WERI-Rb-1 (cell line): ENCODE measurements around the gene ATG10.

ENCODE experiments used
- DNase-seq: peaks from one replicate; pipeline ENCODE4 v3.0.0-alpha.2; 2020
- H3K27ac ChIP-seq: fragments of 250-450 bp; sonication (Bioruptor Pico); 2 replicates; pipeline ENCODE4 v1.5.1; 2020; ENCODE audit warnings: mild to moderate bottlenecking, moderate library complexity
- H3K27me3 ChIP-seq: fragments of 250-450 bp; sonication (Bioruptor Pico); 2 replicates; pipeline ENCODE4 v1.5.1; 2021; ENCODE audit warnings: mild to moderate bottlenecking, low read depth, moderate library complexity; ENCODE audit not compliant: insufficient read depth, severe bottlenecking
- H3K36me3 ChIP-seq: fragments of 250-450 bp; sonication (Bioruptor Pico); 2 replicates; pipeline ENCODE4 v1.5.1; 2020; ENCODE audit warnings: mild to moderate bottlenecking, moderate library complexity
- H3K4me3 ChIP-seq: 2 replicates; pipeline ENCODE4 v1.5.1; 2011; ENCODE audit warnings: low read depth, mild to moderate bottlenecking, control low read depth, low read length
- H3K9me3 ChIP-seq: fragments of 250-450 bp; sonication (Bioruptor Pico); 2 replicates; pipeline ENCODE4 v1.5.1; 2021; ENCODE audit warnings: mild to moderate bottlenecking, moderate library complexity; ENCODE audit not compliant: severe bottlenecking
- TF ChIP-seq, protein P1 (sequence below): IDR thresholded peaks from 2 replicates; pipeline ENCODE4 v1.5.1; 2011; ENCODE audit warnings: low read depth, mild to moderate bottlenecking, control low read depth, inconsistent platforms, low read length

The ATG10 gene

DNA sequence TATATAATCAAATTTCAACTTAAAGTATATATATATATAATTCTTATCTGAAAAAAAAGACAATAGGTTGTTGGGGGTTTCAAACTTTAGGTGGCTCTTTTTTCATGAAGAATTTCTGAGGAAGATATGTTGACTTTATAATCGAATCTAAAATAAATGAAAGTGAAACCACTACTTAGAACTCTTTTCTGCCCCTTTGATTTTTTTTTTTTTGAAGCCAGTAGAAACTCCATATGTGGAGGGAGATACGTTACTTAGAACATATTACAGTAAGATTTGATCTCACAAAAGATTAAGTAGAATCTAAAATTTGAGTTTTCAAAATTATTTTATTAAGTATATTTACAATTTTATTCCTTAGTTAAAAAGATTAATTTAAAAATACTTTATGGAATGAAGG is 96.9 kb downstream of the ATG10 start:
- Histone ChIP-seq H3K9me3 (no peaks in the 10 kb centered on the region), H3K27ac (no peak overlapping the region), H3K27me3 (no peaks in the 10 kb centered on the region), H3K4me3 (no peak overlapping the region), H3K36me3 (no peaks in the 10 kb centered on the region)
- no peak for DNase-seq
- TF ChIP-seq, protein P1, sequence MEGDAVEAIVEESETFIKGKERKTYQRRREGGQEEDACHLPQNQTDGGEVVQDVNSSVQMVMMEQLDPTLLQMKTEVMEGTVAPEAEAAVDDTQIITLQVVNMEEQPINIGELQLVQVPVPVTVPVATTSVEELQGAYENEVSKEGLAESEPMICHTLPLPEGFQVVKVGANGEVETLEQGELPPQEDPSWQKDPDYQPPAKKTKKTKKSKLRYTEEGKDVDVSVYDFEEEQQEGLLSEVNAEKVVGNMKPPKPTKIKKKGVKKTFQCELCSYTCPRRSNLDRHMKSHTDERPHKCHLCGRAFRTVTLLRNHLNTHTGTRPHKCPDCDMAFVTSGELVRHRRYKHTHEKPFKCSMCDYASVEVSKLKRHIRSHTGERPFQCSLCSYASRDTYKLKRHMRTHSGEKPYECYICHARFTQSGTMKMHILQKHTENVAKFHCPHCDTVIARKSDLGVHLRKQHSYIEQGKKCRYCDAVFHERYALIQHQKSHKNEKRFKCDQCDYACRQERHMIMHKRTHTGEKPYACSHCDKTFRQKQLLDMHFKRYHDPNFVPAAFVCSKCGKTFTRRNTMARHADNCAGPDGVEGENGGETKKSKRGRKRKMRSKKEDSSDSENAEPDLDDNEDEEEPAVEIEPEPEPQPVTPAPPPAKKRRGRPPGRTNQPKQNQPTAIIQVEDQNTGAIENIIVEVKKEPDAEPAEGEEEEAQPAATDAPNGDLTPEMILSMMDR: no peak

DNA sequence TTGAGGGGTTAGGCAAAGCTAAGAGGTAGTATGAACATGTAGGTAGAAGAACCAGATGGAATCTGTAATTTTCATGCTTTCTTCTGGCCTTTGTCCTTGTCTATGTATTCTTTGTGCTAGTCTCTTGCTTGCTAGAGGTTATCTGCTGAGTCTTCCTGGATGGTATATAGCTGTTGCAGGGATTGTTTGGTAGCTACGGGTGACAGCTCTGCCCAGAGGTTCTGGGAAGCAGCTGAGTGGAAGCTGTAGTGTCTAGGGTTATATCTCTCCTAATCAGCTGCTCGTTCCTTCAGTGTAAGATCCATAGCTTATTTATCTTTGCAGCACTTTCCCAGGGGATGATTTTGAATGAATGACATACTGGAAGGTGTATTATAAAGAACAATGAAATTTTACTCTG is 100.3 kb downstream of the ATG10 start:
- Histone ChIP-seq H3K27ac (no peak overlapping the region), H3K4me3 (no peak overlapping the region), H3K27me3 (no peaks in the 10 kb centered on the region), H3K36me3 (no peaks in the 10 kb centered on the region), H3K9me3 (no peaks in the 10 kb centered on the region)
- TF ChIP-seq, protein P1: no peak
- no peak for DNase-seq

DNA sequence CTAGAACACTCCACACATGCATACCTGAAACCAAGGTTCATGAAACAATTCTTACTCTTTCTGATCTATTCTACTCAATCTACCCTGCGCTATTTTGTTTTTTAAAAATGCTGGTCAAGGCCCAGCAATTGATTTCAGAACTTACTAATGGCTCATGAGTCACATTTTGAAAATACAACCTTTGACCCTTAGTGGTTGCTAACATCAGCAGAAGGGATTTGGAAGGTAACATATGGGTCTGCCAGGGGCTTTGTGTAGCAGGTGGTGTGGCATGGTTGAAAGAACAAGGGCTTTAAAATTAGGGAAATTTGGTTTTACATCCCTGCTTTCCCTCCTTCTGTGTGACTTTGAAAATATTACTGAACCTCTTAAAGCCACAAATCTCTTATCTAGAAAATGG is 101.4 kb downstream of the ATG10 start:
- no peak overlapping the region for H3K4me3 ChIP-seq
- no peak for DNase-seq
- H3K36me3 ChIP-seq: no peaks in the 10 kb centered on the region
- H3K27ac ChIP-seq: no peak overlapping the region
- TF ChIP-seq, protein P1: no peak
- no peaks in the 10 kb centered on the region for H3K27me3 ChIP-seq
- H3K9me3 ChIP-seq: no peaks in the 10 kb centered on the region

DNA sequence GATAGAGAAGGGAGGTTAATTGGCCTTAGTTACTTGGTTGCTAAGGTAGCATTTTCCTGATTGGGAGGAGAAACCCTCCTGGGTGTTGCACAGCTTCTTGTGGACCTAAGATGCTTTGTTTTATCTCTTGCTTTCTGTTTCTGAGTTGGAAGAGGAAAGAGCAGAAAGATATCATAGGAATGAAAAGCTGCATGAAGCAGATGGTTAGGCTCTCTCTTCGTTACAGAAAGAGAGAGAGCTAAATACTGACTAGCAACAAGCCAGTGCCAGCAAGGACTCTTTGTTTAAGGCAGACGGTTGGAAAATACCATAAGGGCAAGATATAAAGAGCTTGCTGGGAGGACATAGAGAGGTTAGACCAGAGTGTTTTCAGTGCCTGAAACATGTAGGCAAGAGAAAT is 103.1 kb downstream of the ATG10 start:
- no peak for DNase-seq
- no peak overlapping the region for H3K4me3 ChIP-seq
- H3K27ac ChIP-seq: no peak overlapping the region
- TF ChIP-seq, protein P1: no peak
- H3K36me3 ChIP-seq: no peaks in the 10 kb centered on the region
- no peaks in the 10 kb centered on the region for H3K27me3 ChIP-seq
- H3K9me3 ChIP-seq: no peaks in the 10 kb centered on the region

DNA sequence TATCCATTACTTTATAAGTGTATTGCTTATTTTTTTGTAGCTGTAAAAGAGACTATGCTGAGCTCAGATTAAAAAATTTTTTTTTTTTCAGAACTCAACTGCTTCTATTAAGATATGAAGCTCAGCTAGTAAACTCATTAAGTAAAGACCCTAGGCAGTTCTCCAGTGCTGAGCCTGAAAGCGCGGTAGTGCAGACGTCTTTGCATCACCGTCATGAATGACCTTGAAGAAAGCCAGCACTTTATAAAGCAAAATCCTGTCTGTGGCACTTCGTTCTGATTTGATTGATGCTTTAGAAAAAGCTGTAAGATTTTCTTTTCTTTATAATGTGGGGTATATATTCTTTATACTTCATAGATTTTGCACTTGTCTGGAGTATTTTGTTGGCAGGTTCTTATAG is 105.7 kb downstream of the ATG10 start:
- no peak for DNase-seq
- TF ChIP-seq, protein P1: no peak
- Histone ChIP-seq H3K27ac (no peak overlapping the region), H3K4me3 (no peak overlapping the region), H3K27me3 (no peaks in the 10 kb centered on the region), H3K9me3 (no peaks in the 10 kb centered on the region), H3K36me3 (no peaks in the 10 kb centered on the region)

DNA sequence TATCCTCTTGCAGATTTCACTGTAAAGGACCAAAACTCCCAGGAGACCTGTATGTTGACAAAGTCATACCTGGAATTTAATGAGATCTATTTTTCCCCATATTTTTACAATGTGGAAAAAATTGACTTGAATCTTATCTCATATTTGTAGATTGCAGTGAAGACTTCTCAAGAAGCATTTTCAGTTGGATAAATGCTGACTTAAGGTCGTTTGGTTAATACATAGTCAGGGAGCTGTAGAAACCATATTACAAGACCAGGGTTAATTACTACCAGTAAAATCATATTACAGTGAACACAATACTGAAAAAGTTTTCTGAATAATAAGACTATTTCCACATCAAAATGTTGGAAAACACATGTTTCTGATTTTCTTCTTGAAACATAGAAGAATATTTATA is 119.8 kb downstream of the ATG10 start:
- peaks cover 4% of the 10 kb centered on the region for H3K9me3 ChIP-seq
- H3K27ac ChIP-seq: no peak overlapping the region
- TF ChIP-seq, protein P1: no peak
- no peaks in the 10 kb centered on the region for H3K36me3 ChIP-seq
- no peaks in the 10 kb centered on the region for H3K27me3 ChIP-seq
- no peak overlapping the region for H3K4me3 ChIP-seq
- no peak for DNase-seq
